Neuronal stem cell (in vitro differentiated cells): ENCODE measurements around the gene WFDC11. TPM values are rescaled to one million over a fixed set of nuclear protein-coding genes. Genes with fewer than 3 reads are reported as not detected.

ENCODE experiments used
- small RNA-seq: library from polyadenylated mRNA; stranded (forward); fragments of <200 nt; extraction: miRNeasy Mini kit (QIAGEN cat#:217004); gene quantifications from one replicate; pipeline ENCODE3, GENCODE V24; 2013; ENCODE audit not compliant: insufficient read depth

The WFDC11 gene

Small RNA genes lying within 50 kb of the gene (small RNA-seq; reads per million reads assigned to genes)
- gene MIR3617: not detected
